GM19043 (cell line): ENCODE data around the gene FBXL2.
"Not testable (repeated sequence)": the region's sequence is repeated elsewhere in the genome, so short reads cannot be mapped to it uniquely, and the experiment has no call there.

Experiments used
- ATAC-seq: cut with Tn5 transposase; IDR thresholded peaks from one replicate; pipeline ENCODE4 v1.9.1; 2021; ENCODE audit warnings: low read depth; ENCODE audit not compliant: unreplicated experiment

FBXL2 gene

GRCh38 chr3:33314993-33315392, 37.8 kb downstream of the FBXL2 start:
- no peak for ATAC-seq

- no peak for ATAC-seq
Measured at GRCh38 chr3:33315826-33316225, 38.6 kb downstream of the FBXL2 start.

GRCh38 chr3:33317963-33318709, 40.9 kb downstream of the FBXL2 start:
- no peak for ATAC-seq

GRCh38 chr3:33318710-33319380, 41.6 kb downstream of the FBXL2 start:
- no peak for ATAC-seq

- no peak for ATAC-seq
Measured at GRCh38 chr3:33322412-33322811, 45.2 kb downstream of the FBXL2 start.

GRCh38 chr3:33331414-33331813, 54.2 kb downstream of the FBXL2 start:
- ATAC-seq, result no peak

- no peak for ATAC-seq
Measured at GRCh38 chr3:33334364-33334763, 57.1 kb downstream of the FBXL2 start.

GRCh38 chr3:33338936-33339465, 61.8 kb downstream of the FBXL2 start:
- ATAC-seq, result not testable (repeated sequence)

- ATAC-seq, result no peak
Measured at GRCh38 chr3:33339758-33340157, 62.5 kb downstream of the FBXL2 start.

GRCh38 chr3:33355611-33356010, 78.4 kb downstream of the FBXL2 start:
- no peak for ATAC-seq

- ATAC-seq, result no peak
Measured at GRCh38 chr3:33358172-33358781, 81.0 kb downstream of the FBXL2 start.

- no peak for ATAC-seq
Measured at GRCh38 chr3:33360136-33360825, 83.0 kb downstream of the FBXL2 start.

- ATAC-seq, result no peak
Measured at GRCh38 chr3:33363113-33363800, 86.0 kb downstream of the FBXL2 start.

- no peak for ATAC-seq
Measured at GRCh38 chr3:33364060-33364459, 86.8 kb downstream of the FBXL2 start.

GRCh38 chr3:33364531-33365128, 87.4 kb downstream of the FBXL2 start:
- no peak for ATAC-seq

GRCh38 chr3:33372218-33373081, 95.2 kb downstream of the FBXL2 start:
- peak; percentile 70 for ATAC-seq

- no peak for ATAC-seq
Measured at GRCh38 chr3:33373082-33373437, 95.8 kb downstream of the FBXL2 start.

- ATAC-seq, result no peak
Measured at GRCh38 chr3:33377489-33377888, 100.2 kb downstream of the FBXL2 start.

- ATAC-seq, result no peak
Measured at GRCh38 chr3:33377931-33378330, 100.7 kb downstream of the FBXL2 start.
